Right renal pelvis (tissue), 4 donors: Measurements from ENCODE around the gene RAB29. TPM values are rescaled to one million over a fixed set of nuclear protein-coding genes. Genes with fewer than 3 reads are reported as not detected.
"Not testable (repeated sequence)": the region's sequence is repeated elsewhere in the genome, so short reads cannot be mapped to it uniquely, and the experiment has no call there.

Experiments used
- DNase-seq, 4 donors: peaks; one replicate each; pipeline ENCODE4 v3.0.0-alpha.2; 2013; ENCODE audit warnings: low read depth in 4 of 4, low spot score in 3 of 4, missing footprints in 1 of 4
- polyA plus RNA-seq, 4 donors: library from polyadenylated mRNA; unstranded; fragments of 120-200 nt; gene quantifications; one replicate each; pipeline ENCODE4 v1.2.1, GENCODE V29; 2013; ENCODE audit not compliant: insufficient read length in 4 of 4

RAB29 gene
- polyA plus RNA-seq, 4 donors: 27.1 to 37.2 (median 34.1) TPM

GRCh38 chr1:205733438-205734175 is 41.7 kb downstream of the RAB29 start:
- no peak for DNase-seq

GRCh38 chr1:205729945-205730610 is 45.2 kb downstream of the RAB29 start:
- DNase-seq: no peak

GRCh38 chr1:205726619-205727125 is 48.6 kb downstream of the RAB29 start:
- DNase-seq: no peak

- no peak for DNase-seq
Observed at GRCh38 chr1:205725514-205725913, 49.8 kb downstream of the RAB29 start.

- not testable (repeated sequence) for DNase-seq
Observed at GRCh38 chr1:205720740-205721139, 54.5 kb downstream of the RAB29 start.

- no peak for DNase-seq
Observed at GRCh38 chr1:205719762-205720161, 55.5 kb downstream of the RAB29 start.

GRCh38 chr1:205719015-205719414 is 56.3 kb downstream of the RAB29 start:
- DNase-seq: no peak

Other genes with a start within 250 kb of the RAB29 start
- gene ELK4, start 143.5 kb downstream of the RAB29 start, polyA plus RNA-seq: 10 to 100 TPM; 13.4 to 21.5 (median 18.2) TPM
- gene SLC45A3, start 95.0 kb downstream of the RAB29 start, polyA plus RNA-seq: 10 to 100 TPM in 2 of 4 donors, 1 to 10 TPM in 2; 9.3 to 10.1 (median 9.8) TPM
- 100 to 1,000 TPM; 327 to 402 (median 367) TPM for gene NUCKS1, start 25.3 kb downstream of the RAB29 start, polyA plus RNA-seq
- gene SLC41A1, start 37.7 kb upstream of the RAB29 start, polyA plus RNA-seq: 10 to 100 TPM; 30.4 to 35.9 (median 31.7) TPM
- gene PM20D1, start 74.7 kb upstream of the RAB29 start, polyA plus RNA-seq: 1 to 10 TPM in 3 of 4 donors, under 1 TPM in 1; 0.39 to 3.3 (median 1.7) TPM
- gene SLC26A9, start 168.0 kb upstream of the RAB29 start, polyA plus RNA-seq: under 1 TPM; 0.14 to 0.38 (median 0.31) TPM
- 1 to 10 TPM; 3.0 to 3.7 (median 3.1) TPM for gene RAB7B, start 227.9 kb upstream of the RAB29 start, polyA plus RNA-seq
- gene CTSE, start 248.4 kb upstream of the RAB29 start, polyA plus RNA-seq: under 1 TPM; 0.18 to 0.26 (median 0.21) TPM